ENCODE results near the gene SLC26A4. TPM values are rescaled to one million over a fixed set of nuclear protein-coding genes. Genes with fewer than 3 reads are reported as not detected.

Gene SLC26A4
- total RNA-seq, 2 donors from 2014 or later, result 1.0 to 3.4 TPM

DNA sequence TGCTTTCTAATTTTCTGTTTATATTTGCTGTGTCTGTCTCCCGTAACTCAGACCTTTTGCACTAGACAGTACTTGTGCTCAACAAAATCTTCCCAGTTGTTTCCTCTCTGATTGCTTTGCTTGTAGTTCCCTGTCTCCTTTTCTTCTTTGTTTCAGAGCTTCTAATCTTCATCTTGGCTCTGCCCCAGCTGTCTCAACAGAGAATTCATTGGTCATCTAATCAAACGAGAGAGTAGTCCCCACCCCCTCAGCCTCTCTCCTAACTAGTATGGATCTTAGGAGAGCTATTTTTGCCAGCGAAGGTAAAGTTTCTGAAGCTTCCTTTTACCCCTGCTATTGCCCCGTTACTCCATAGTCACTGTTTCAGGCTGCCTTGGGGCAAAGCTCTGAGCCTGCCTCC lies 32.8 kb downstream of the SLC26A4 start:
- no peak for TF ChIP-seq POLR2A (IDR thresholded peaks at IDR 0.05)
- no peak for TF ChIP-seq POLR2AphosphoS5 (IDR thresholded peaks at IDR 0.05)
- H3K27me3 ChIP-seq (replicated peaks; ENCODE audit: insufficient read depth), result no peaks in the 10 kb centered on the region
- H3K36me3 ChIP-seq, result no peaks in the 10 kb centered on the region
- H3K4me1 ChIP-seq (replicated peaks), result no peaks in the 10 kb centered on the region
- no peaks in the 10 kb centered on the region for H3K9me3 ChIP-seq
- DNase-seq (ENCODE audit: low spot score), result peak; percentile 26
- intact Hi-C loops (cut with DNase I), result no loop called here
- H3K4me3 ChIP-seq, result no peak overlapping the region
- WGBS, result 44% methylated on average over 4 of the region's 4 CpGs
- no peak overlapping the region for H3K27ac ChIP-seq

DNA sequence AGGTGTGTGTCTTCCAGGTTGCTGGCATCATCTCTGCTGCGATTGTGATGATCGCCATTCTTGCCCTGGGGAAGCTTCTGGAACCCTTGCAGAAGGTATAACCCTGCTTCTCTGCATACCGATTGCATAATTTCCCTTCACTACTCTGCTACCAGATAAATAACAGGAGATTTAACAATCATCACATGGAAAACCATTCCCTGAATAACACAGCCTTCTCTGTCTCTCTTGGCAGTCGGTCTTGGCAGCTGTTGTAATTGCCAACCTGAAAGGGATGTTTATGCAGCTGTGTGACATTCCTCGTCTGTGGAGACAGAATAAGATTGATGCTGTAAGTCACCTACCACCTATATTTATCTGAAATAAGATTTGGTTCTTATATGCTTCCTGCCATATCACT lies 33.8 kb downstream of the SLC26A4 start:
- no peaks in the 10 kb centered on the region for H3K27me3 ChIP-seq (replicated peaks; ENCODE audit: insufficient read depth)
- H3K4me3 ChIP-seq, result no peak overlapping the region
- peak overlapping the region in 1 of 2 donors; percentile 34 for H3K27ac ChIP-seq
- intact Hi-C loops (cut with DNase I), result no loop called here
- H3K9me3 ChIP-seq, result no peaks in the 10 kb centered on the region
- 31% methylated on average over 5 of the region's 5 CpGs for WGBS
- H3K4me1 ChIP-seq (replicated peaks), result no peaks in the 10 kb centered on the region
- DNase-seq (ENCODE audit: low spot score), result peak; percentile 59
- H3K36me3 ChIP-seq, result no peaks in the 10 kb centered on the region
- no peak for TF ChIP-seq POLR2A (IDR thresholded peaks at IDR 0.05)
- TF ChIP-seq, protein P1, sequence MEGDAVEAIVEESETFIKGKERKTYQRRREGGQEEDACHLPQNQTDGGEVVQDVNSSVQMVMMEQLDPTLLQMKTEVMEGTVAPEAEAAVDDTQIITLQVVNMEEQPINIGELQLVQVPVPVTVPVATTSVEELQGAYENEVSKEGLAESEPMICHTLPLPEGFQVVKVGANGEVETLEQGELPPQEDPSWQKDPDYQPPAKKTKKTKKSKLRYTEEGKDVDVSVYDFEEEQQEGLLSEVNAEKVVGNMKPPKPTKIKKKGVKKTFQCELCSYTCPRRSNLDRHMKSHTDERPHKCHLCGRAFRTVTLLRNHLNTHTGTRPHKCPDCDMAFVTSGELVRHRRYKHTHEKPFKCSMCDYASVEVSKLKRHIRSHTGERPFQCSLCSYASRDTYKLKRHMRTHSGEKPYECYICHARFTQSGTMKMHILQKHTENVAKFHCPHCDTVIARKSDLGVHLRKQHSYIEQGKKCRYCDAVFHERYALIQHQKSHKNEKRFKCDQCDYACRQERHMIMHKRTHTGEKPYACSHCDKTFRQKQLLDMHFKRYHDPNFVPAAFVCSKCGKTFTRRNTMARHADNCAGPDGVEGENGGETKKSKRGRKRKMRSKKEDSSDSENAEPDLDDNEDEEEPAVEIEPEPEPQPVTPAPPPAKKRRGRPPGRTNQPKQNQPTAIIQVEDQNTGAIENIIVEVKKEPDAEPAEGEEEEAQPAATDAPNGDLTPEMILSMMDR (IDR thresholded peaks at IDR 0.05), result no peak
- TF ChIP-seq POLR2AphosphoS5 (IDR thresholded peaks at IDR 0.05), result peak; percentile 57

- Histone ChIP-seq H3K36me3 (no peaks in the 10 kb centered on the region), H3K27me3 (replicated peaks; ENCODE audit: insufficient read depth) (no peaks in the 10 kb centered on the region), H3K4me3 (no peak overlapping the region), H3K9me3 (no peaks in the 10 kb centered on the region), H3K27ac (no peak overlapping the region), H3K4me1 (replicated peaks) (no peaks in the 10 kb centered on the region)
- WGBS, result 85% methylated on average over 4 of the region's 4 CpGs
- no peak for DNase-seq (ENCODE audit: low spot score)
- TF ChIP-seq, protein P1 (IDR thresholded peaks at IDR 0.05), result no peak
- TF ChIP-seq POLR2AphosphoS5 (IDR thresholded peaks at IDR 0.05), result no peak
- intact Hi-C loops (cut with DNase I), result no loop called here
Measured at GRCh38 chr7:107696330-107696946, 35.8 kb downstream of the SLC26A4 start.

- H3K4me1 ChIP-seq (replicated peaks), result no peaks in the 10 kb centered on the region
- no peak overlapping the region for H3K27ac ChIP-seq
- no peak overlapping the region for H3K4me3 ChIP-seq
- intact Hi-C loops (cut with DNase I), result no loop called here
- H3K9me3 ChIP-seq, result no peaks in the 10 kb centered on the region
- no peak for DNase-seq (ENCODE audit: low spot score)
- WGBS, result 68% methylated on average over 7 of the region's 7 CpGs
- H3K36me3 ChIP-seq, result no peaks in the 10 kb centered on the region
- no peaks in the 10 kb centered on the region for H3K27me3 ChIP-seq (replicated peaks; ENCODE audit: insufficient read depth)
- TF ChIP-seq POLR2AphosphoS5 (IDR thresholded peaks at IDR 0.05) (no peak), POLR2A (IDR thresholded peaks at IDR 0.05) (no peak)
- TF ChIP-seq, protein P1 (IDR thresholded peaks at IDR 0.05), result no peak
Measured at GRCh38 chr7:107697321-107698049, 36.9 kb downstream of the SLC26A4 start.

- intact Hi-C loops (cut with DNase I), result no loop called here
- DNase-seq (ENCODE audit: low spot score), result no peak
- Histone ChIP-seq H3K4me1 (replicated peaks) (no peaks in the 10 kb centered on the region), H3K36me3 (no peaks in the 10 kb centered on the region), H3K4me3 (no peak overlapping the region), H3K9me3 (no peaks in the 10 kb centered on the region), H3K27me3 (replicated peaks; ENCODE audit: insufficient read depth) (no peaks in the 10 kb centered on the region), H3K27ac (no peak overlapping the region)
- TF ChIP-seq POLR2AphosphoS5 (IDR thresholded peaks at IDR 0.05), result no peak
- no peak for TF ChIP-seq POLR2A (IDR thresholded peaks at IDR 0.05)
- TF ChIP-seq, protein P1 (IDR thresholded peaks at IDR 0.05), result no peak
Measured at GRCh38 chr7:107700570-107700969, 39.9 kb downstream of the SLC26A4 start.
